Activated CD4-positive, alpha-beta memory T cell treated with anti-CD3 and anti-CD28 coated beads, Interleukin-2, amount 10 ng/mL, durations not matched to agents 7 days and 5 days (primary cell): ENCODE measurements around the gene GLIPR1L2. TPM values are rescaled to one million over a fixed set of nuclear protein-coding genes. Genes with fewer than 3 reads are reported as not detected.
"Not testable (repeated sequence)": the region's sequence is repeated elsewhere in the genome, so short reads cannot be mapped to it uniquely, and the experiment has no call there.

Source experiments
- CTCF ChIA-PET: fragments of 350-600 bp; sonication (Branson Sonifier 250); formaldehyde crosslinking; loops from one replicate; lab custom pipeline; 2021; ENCODE audit warnings: antibody characterized with exemption, inconsistent platforms; lab: Charles Lee
- POLR2A ChIA-PET: fragments of 350-600 bp; sonication (Branson Sonifier 250); formaldehyde crosslinking; loops from one replicate; lab custom pipeline; 2021; ENCODE audit warnings: antibody characterized with exemption; lab: Charles Lee
- DNase-seq: peaks from one replicate; pipeline ENCODE4 v3.0.0-alpha.2; 2020
- H3K27ac Mint-ChIP-seq: one replicate; pipeline ENCODE4 v1.8.0; 2021; ENCODE audit warnings: mild to moderate bottlenecking, mixed read lengths
- H3K27me3 Mint-ChIP-seq: one replicate; pipeline ENCODE4 v1.8.0; 2021; ENCODE audit warnings: mixed read lengths
- H3K36me3 Mint-ChIP-seq: one replicate; pipeline ENCODE4 v1.8.0; 2021; ENCODE audit warnings: low read depth, mixed read lengths
- H3K4me1 Mint-ChIP-seq: one replicate; pipeline ENCODE4 v1.8.0; 2021; ENCODE audit warnings: mixed read lengths
- H3K4me3 Mint-ChIP-seq: one replicate; pipeline ENCODE4 v1.8.0; 2021; ENCODE audit warnings: mild to moderate bottlenecking, mixed read lengths
- H3K9me3 Mint-ChIP-seq: one replicate; pipeline ENCODE4 v1.8.0; 2021; ENCODE audit warnings: mixed read lengths
- total RNA-seq, 2 experiments: library from RNA; stranded (reverse); gene quantifications; one replicate each; pipeline ENCODE4 v1.2.3, GENCODE V29; 2021

GLIPR1L2 gene
- total RNA-seq, 2 experiments from 2014 or later: 0.35 TPM; not detected in 1

DNA sequence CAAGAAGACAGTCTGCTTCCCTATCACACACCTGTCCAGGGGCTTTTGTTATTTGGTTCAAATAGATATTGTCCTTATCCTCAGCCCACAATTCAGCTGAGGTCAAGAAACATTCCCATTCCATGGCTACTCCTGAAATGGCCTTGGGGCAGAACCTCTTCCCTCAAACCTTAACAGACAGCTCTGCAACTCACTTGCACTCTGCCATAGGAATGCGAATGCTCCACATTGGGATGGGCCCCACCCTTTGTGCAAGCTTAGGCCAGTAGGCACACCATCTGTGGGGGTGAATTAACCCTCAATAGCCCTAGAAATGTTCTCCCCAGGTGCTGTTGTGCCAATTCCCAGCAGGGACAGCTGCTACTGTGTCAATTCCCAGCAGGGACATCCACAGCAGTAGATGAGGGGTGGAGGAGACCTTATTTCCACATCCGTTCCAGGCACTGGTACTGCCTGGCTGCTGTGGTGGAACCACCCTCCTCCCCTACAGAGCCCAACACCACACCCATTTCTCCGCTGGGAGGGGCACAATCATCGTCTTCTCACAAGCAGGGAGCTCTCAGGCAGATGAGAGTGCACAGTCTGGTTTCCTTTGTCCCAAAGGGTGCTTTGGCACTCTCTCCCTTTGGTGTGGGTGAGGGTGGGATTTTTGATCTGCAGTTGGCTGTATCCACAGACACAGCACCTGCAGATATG lies 47.3 kb downstream of the GLIPR1L2 start:
- Mint-ChIP-seq H3K9me3 (peaks cover 4% of the 10 kb centered on the region), H3K27me3 (no peaks in the 10 kb centered on the region), H3K4me1 (peaks cover 15% of the 10 kb centered on the region), H3K27ac (no peak overlapping the region), H3K36me3 (no peaks in the 10 kb centered on the region), H3K4me3 (no peak overlapping the region)
- ChIA-PET CTCF (interaction anchor here (0.6 to 3.6 kb wide), 7 partner anchors 8 to 104 kb away, joined by 3 to 22 read pairs (median 5); partner anchors contain the start of genes GLIPR1L1 and GLIPR1L2), POLR2A (interaction anchor here (0.8 to 1.4 kb wide), 3 partner anchors 43 to 73 kb away, joined by 3 read pairs; partner anchors contain the start of gene GLIPR1)
- peak; percentile 51 for DNase-seq

DNA sequence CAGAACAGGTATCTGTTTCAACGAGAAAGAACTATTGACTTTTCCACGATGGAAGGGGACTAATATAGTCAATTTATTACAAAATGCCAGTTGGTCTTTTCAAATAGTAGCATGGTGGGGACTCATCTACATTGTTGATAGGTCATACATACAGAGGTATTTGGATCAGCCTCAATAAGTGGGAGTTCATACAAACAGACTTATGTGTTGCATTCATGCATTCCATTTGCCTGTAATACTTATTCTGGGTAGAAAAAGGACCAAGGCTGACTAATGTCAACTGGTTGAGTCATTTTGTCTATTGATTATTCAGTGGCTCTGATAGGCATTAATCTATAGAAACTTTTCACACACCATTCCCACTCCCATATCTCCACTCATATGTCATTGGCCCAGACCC lies 48.2 kb downstream of the GLIPR1L2 start:
- H3K9me3 Mint-ChIP-seq: peaks cover 4% of the 10 kb centered on the region

DNA sequence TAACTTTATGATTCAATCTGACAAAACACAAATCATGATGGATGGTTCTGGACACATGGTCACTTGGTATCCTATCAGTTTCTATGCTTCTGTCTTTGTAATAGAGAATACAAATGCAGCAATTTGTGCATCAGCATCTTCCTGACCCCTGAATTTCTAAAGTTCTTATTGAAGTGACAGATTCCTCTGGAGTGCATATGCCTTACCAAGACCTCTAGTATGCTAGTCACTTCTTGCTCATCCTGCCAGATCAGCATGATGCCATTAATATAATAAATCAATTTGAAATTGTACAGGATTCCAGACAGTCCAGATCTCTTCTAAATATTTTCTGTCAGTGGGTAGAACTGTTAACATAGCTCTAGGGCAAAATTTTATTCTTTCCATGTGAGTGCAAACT lies 49.0 kb downstream of the GLIPR1L2 start:
- H3K27ac Mint-ChIP-seq: no peak overlapping the region
- peaks cover 15% of the 10 kb centered on the region for H3K4me1 Mint-ChIP-seq
- H3K27me3 Mint-ChIP-seq: peaks cover 4% of the 10 kb centered on the region
- CTCF ChIA-PET: no interaction called here
- H3K36me3 Mint-ChIP-seq: no peaks in the 10 kb centered on the region
- POLR2A ChIA-PET: no interaction called here
- H3K9me3 Mint-ChIP-seq: peaks cover 4% of the 10 kb centered on the region
- DNase-seq: no peak
- no peak overlapping the region for H3K4me3 Mint-ChIP-seq

More for the DNA sequence above, 48.2 kb downstream of the GLIPR1L2 start:
- Mint-ChIP-seq H3K4me1 (peaks cover 15% of the 10 kb centered on the region), H3K27me3 (peaks cover 4% of the 10 kb centered on the region), H3K27ac (no peak overlapping the region), H3K36me3 (no peaks in the 10 kb centered on the region), H3K4me3 (no peak overlapping the region)
- no peak for DNase-seq
- CTCF ChIA-PET: interaction anchor here (3.6 kb wide), 1 partner anchor 46 kb away, joined by 22 read pairs; no protein-coding TSS in a partner anchor
- POLR2A ChIA-PET: interaction anchor here (0.8 kb wide), 1 partner anchor 42 kb away, joined by 3 read pairs; the partner anchor contains the start of gene GLIPR1

DNA sequence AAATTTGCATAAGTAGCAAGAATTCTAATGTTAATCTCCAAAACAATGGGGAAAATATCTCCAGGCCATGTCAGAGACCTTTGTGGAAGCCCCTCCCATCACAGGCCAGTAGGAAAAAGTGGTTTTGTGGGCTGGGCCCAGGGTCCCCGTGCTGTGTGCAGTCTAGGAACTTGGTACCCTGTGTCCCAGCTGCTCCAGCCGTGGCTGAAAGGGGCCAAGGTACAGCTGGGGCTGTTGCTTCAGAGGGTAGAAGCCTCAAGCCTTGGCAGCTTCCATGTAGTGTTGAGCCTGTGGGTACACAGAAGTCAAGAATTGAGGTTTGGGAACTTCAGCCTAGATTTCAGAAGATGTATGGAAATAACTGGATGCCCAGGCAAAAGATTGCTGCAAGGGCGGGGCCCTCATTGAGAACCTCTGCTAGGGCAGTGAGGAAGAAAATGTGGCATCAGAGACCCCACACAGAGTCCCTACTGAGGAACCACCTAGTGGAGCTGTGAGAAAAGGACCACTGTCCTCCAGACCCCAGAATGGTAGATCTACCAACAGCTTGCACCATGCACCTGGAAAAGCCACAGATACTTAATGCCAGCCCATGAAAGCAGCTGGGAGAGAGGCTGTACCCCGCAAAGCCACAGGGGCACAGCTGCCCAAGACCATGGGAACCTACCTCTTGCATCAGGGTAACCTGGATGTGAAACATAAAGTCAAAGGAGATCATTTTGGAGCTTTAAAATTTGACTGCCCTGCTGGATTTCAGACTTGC lies 51.0 kb downstream of the GLIPR1L2 start:
- H3K9me3 Mint-ChIP-seq, H3K36me3 Mint-ChIP-seq, POLR2A ChIA-PET, DNase-seq, H3K4me3 Mint-ChIP-seq, H3K27me3 Mint-ChIP-seq, H3K27ac Mint-ChIP-seq: not testable (repeated sequence)
- H3K4me1 Mint-ChIP-seq: peaks cover 15% of the 10 kb centered on the region
- CTCF ChIA-PET: interaction anchor here (1.3 kb wide), 1 partner anchor 43 kb away, joined by 4 read pairs; no protein-coding TSS in a partner anchor

DNA sequence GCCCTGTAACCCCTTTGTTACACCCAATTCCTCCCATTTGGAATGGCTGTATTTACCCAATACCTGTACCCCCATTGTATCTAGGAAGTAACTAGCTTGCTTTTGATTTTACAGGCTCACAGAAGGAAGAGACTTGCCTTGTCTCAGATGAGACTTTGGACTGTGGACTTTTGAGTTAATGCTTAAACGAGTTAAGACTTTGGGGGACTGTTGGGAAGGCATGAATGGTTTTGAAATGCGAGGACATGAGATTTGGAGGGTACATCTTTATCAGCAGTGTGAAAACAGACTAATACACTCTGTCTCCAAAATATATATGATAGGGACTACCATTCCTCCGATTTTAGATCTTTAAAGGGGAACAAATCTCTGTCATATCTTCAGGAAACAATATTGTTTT lies 51.6 kb downstream of the GLIPR1L2 start:
- DNase-seq, H3K9me3 Mint-ChIP-seq, H3K27ac Mint-ChIP-seq, H3K4me3 Mint-ChIP-seq, H3K36me3 Mint-ChIP-seq, POLR2A ChIA-PET, H3K27me3 Mint-ChIP-seq: not testable (repeated sequence)
- CTCF ChIA-PET: interaction anchor here (1.3 kb wide), 1 partner anchor 42 kb away, joined by 4 read pairs; no protein-coding TSS in a partner anchor
- H3K4me1 Mint-ChIP-seq: peaks cover 14% of the 10 kb centered on the region

DNA sequence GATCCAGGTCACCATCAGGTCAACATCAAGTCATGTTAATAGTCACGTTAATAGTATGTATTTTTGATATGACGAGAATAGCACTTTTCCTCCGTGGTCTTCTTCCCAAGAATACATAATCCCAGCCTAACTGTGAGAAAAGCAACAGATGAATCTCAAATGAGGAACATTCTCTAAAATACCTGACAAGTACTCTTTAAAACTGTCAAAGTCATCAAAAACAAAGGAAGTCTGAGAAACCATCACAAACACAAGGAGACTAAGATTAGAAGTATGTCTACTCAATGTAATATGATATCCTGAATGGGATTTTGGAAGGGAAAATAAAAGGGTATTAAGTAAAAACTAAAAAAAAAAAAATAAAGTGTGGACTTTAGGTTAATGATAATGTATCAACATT lies 52.8 kb downstream of the GLIPR1L2 start:
- Mint-ChIP-seq H3K4me3 (no peak overlapping the region), H3K27ac (no peak overlapping the region), H3K4me1 (peaks cover 3% of the 10 kb centered on the region), H3K9me3 (peaks cover 4% of the 10 kb centered on the region), H3K36me3 (no peaks in the 10 kb centered on the region), H3K27me3 (peaks cover 4% of the 10 kb centered on the region)
- DNase-seq: no peak
- POLR2A ChIA-PET: no interaction called here
- CTCF ChIA-PET: no interaction called here

DNA sequence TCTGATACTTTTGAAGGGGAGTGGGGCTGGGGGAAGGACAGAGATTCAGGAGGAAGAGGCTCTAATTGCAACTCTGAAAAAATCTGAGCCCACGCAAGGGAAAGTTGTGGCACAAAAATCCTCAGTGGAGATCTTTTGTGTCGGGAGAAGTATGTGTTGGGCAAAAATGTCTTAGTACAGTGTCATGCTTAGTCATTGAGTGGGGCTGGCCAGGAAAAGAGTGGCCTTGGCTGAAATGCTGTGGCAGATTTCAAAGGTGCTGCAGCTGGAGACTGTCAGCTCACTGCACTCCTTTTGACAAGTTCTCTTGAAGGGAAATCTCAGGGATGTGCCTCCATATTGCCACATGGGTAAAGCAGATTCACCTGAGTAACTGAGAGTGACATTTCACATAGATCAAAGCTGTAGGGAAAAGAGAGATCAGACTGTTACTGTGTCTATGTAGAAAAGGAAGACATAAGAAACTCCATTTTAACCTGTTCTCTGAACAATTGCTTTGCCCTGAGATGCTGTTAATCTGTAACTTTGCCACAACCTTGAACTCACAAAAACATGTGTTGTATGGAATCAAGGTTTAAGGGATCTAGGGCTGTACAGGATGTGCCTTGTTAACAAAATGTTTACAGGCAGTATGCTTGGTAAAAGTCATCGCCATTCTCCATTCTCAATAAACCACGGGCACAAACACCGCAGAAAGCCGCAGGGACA lies 53.7 kb downstream of the GLIPR1L2 start:
- ChIA-PET POLR2A (no interaction called here), CTCF (no interaction called here)
- Mint-ChIP-seq H3K27me3 (peaks cover 4% of the 10 kb centered on the region), H3K27ac (no peak overlapping the region), H3K4me3 (no peak overlapping the region), H3K4me1 (no peaks in the 10 kb centered on the region), H3K36me3 (no peaks in the 10 kb centered on the region), H3K9me3 (peaks cover 4% of the 10 kb centered on the region)
- no peak for DNase-seq

DNA sequence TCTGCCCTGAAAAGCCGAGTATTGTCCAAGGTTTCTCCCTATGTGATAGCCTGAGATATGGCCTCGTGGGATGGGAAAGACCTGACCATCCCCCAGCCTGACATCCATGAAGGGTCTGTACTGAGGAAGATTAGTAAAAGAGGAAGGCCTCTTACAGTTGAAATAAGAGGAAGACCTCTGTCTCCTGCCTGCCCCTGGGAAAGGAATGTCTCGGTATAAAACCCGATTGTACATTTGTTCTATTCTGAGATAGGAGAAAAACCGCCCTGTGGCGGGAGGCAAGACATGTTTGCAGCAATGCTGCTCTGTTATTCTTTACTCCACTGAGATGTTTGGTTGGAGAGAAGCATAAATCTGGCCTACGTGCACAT lies 54.2 kb downstream of the GLIPR1L2 start:
- CTCF ChIA-PET, H3K4me3 Mint-ChIP-seq, H3K27ac Mint-ChIP-seq, H3K27me3 Mint-ChIP-seq, POLR2A ChIA-PET, H3K36me3 Mint-ChIP-seq, H3K4me1 Mint-ChIP-seq, DNase-seq, H3K9me3 Mint-ChIP-seq: not testable (repeated sequence)

DNA sequence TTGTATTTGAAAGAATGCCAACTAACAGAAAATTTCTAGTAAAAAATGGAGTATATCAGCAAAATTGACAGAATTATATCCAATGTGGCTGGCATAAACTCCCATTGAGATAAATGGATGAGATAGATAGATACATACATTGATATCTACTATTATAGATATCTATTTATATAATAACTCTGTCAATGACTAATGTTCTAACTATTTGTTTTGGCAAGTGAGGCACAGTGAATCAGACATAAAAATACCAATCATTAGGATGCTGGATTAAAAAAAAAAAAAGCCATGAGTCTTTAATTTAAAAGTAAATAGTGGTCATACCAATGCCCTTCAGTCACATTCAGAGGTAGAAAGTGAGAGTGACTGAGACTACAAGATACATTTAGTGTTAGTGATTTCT lies 56.0 kb downstream of the GLIPR1L2 start:
- no peak overlapping the region for H3K4me3 Mint-ChIP-seq
- H3K9me3 Mint-ChIP-seq: no peaks in the 10 kb centered on the region
- no peak for DNase-seq
- H3K4me1 Mint-ChIP-seq: no peaks in the 10 kb centered on the region
- no peak overlapping the region for H3K27ac Mint-ChIP-seq
- CTCF ChIA-PET: interaction anchor here (1.3 kb wide), 1 partner anchor 9 kb away, joined by 3 read pairs; no protein-coding TSS in a partner anchor
- POLR2A ChIA-PET: no interaction called here
- H3K27me3 Mint-ChIP-seq: peaks cover 4% of the 10 kb centered on the region
- H3K36me3 Mint-ChIP-seq: no peaks in the 10 kb centered on the region

DNA sequence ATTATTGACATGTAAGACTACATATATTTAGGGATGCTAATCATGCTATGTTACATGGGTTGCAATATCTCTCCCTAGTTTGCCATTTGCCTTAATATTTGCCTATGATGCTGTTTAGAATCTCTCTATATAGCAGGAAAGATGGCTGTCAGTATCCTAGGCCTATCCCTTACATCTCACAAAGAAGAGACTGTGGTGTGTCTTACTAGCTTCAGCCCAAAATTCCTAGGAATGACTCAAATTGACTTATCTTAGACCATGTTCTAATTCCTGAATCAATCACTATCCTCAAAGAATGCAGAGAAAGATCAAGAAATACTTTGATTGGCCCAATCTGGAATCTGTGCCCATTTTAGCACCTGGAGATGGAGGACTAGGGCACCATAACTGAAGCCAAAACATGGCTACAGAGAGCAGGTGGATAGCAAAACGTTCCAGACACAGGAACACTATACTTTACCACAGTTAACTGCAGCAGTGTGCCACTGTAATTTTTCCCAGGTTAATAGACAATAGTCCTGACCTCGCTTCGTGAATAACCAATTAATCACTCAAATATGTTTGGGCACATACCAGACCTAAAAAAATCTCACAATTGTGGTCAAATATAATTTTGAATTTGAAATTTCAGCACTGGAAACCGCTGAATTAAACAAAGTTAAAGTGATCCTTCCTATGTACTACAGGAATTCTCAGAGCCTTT lies 57.0 kb downstream of the GLIPR1L2 start:
- Mint-ChIP-seq H3K27ac (no peak overlapping the region), H3K4me3 (no peak overlapping the region), H3K27me3 (peaks cover 4% of the 10 kb centered on the region), H3K9me3 (no peaks in the 10 kb centered on the region), H3K4me1 (no peaks in the 10 kb centered on the region), H3K36me3 (no peaks in the 10 kb centered on the region)
- ChIA-PET CTCF (no interaction called here), POLR2A (no interaction called here)
- no peak for DNase-seq

DNA sequence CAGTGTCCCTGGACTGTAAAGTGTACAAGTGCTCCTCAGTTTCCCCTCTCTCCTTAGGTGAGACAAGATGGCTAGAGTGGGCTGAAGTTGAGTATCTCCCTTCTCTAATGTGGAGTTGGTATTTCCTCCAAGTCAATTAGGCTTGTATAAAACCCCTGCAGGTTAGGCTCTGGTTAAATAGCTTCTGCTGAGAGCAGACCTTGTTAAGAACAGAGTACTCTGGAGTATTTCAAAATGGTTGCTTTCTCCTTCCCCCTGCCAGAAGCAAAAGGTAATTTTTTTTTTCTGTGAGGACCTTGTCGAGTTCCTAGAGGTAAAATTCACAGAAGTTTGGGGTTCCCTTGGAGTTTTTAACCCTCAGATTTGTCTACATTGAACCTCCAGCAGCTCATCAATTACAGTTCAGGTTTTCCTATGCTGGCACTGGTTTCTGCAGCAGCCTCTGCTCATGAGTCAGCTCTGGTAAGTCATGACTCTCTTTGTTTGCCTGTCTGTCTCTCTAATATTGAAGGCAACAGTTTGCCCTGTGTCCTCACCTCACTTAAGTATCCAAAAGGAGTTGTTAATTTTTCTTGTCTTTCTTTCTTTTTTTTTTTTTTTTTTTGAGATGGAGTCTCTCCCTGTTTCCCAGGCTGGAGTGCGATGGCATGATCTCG lies 61.9 kb downstream of the GLIPR1L2 start:
- Mint-ChIP-seq H3K36me3 (peaks cover 7% of the 10 kb centered on the region), H3K4me3 (no peak overlapping the region), H3K4me1 (peaks cover 18% of the 10 kb centered on the region), H3K27ac (no peak overlapping the region), H3K9me3 (peaks cover 3% of the 10 kb centered on the region), H3K27me3 (no peaks in the 10 kb centered on the region)
- ChIA-PET CTCF (interaction anchor here (1.2 kb wide), 1 partner anchor 12 kb away, joined by 3 read pairs; no protein-coding TSS in a partner anchor), POLR2A (interaction anchor here (0.9 kb wide), 1 partner anchor 29 kb away, joined by 3 read pairs; no protein-coding TSS in a partner anchor)
- no peak for DNase-seq

DNA sequence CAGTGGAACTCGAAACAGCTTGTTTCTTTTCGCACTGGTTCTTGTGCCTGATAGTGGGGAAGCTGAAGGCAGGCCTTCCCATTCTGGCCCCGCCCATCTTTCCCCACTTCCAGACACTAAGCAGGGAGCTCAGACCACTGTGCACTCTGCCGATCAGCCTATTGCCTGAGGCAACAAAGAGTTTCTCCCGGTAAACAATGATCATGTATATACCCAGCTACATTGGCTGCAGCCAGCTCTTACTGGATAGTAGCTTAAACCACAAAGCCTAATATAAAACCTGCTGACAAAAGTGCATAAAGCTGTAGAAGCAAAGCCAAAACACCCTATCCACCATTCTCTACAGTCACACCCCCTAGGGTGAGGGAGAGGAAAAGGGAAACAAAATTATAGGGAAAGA lies 65.0 kb downstream of the GLIPR1L2 start:
- Mint-ChIP-seq H3K27ac (no peak overlapping the region), H3K9me3 (peaks cover 11% of the 10 kb centered on the region), H3K36me3 (peaks cover 15% of the 10 kb centered on the region), H3K4me3 (no peak overlapping the region), H3K4me1 (peaks cover 37% of the 10 kb centered on the region), H3K27me3 (no peaks in the 10 kb centered on the region)
- ChIA-PET CTCF (interaction anchor here (1.1 to 3.6 kb wide), 5 partner anchors 8 to 121 kb away, joined by 3 to 17 read pairs (median 3); partner anchors contain the start of genes GLIPR1 and GLIPR1L1), POLR2A (interaction anchor here (0.9 to 2.1 kb wide), 2 partner anchors 25 to 65 kb away, joined by 4 to 6 read pairs; partner anchors contain the start of genes GLIPR1 and GLIPR1L2)
- no peak for DNase-seq
